NAMALWA (cell line): ENCODE measurements around the gene CLRN3.

Source experiments
- DNase-seq: peaks from one replicate; pipeline ENCODE4 v3.0.0-alpha.2; 2015; ENCODE audit warnings: low spot score

CLRN3 gene

GRCh38 chr10:127848226-127848625, 44.5 kb downstream of the CLRN3 start:
- no peak for DNase-seq

- DNase-seq = no peak
Measured at GRCh38 chr10:127845756-127846155, 47.0 kb downstream of the CLRN3 start.

- DNase-seq = no peak
Measured at GRCh38 chr10:127840884-127841283, 51.9 kb downstream of the CLRN3 start.

- no peak for DNase-seq
Measured at GRCh38 chr10:127836966-127837365, 55.8 kb downstream of the CLRN3 start.

GRCh38 chr10:127836176-127836575, 56.6 kb downstream of the CLRN3 start:
- no peak for DNase-seq

- no peak for DNase-seq
Measured at GRCh38 chr10:127834791-127835190, 58.0 kb downstream of the CLRN3 start.

- no peak for DNase-seq
Measured at GRCh38 chr10:127834221-127834620, 58.5 kb downstream of the CLRN3 start.

GRCh38 chr10:127833804-127834203, 58.9 kb downstream of the CLRN3 start:
- no peak for DNase-seq

GRCh38 chr10:127832501-127832900, 60.2 kb downstream of the CLRN3 start:
- DNase-seq = no peak

GRCh38 chr10:127830414-127830813, 62.3 kb downstream of the CLRN3 start:
- DNase-seq = no peak
